Fibroblast of pulmonary artery (primary cell): ENCODE measurements around the gene RNF128.

ENCODE experiments used
- DNase-seq: peaks from one replicate; pipeline ENCODE4 v3.0.0-alpha.2; 2010; ENCODE audit warnings: low read depth
- H3K4me3 ChIP-seq: replicated peaks from 2 replicates; pipeline ENCODE4 v1.5.1; 2011; ENCODE audit warnings: low read depth, mild to moderate bottlenecking, control low read depth, low read length, moderate library complexity
- TF ChIP-seq, protein P1 (sequence below): IDR thresholded peaks from 2 replicates; pipeline ENCODE4 v1.5.1; 2011; ENCODE audit warnings: mild to moderate bottlenecking, control low read depth, low read length, inconsistent platforms; ENCODE audit errors: missing control alignments

Gene RNF128, protein sequence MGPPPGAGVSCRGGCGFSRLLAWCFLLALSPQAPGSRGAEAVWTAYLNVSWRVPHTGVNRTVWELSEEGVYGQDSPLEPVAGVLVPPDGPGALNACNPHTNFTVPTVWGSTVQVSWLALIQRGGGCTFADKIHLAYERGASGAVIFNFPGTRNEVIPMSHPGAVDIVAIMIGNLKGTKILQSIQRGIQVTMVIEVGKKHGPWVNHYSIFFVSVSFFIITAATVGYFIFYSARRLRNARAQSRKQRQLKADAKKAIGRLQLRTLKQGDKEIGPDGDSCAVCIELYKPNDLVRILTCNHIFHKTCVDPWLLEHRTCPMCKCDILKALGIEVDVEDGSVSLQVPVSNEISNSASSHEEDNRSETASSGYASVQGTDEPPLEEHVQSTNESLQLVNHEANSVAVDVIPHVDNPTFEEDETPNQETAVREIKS

DNA sequence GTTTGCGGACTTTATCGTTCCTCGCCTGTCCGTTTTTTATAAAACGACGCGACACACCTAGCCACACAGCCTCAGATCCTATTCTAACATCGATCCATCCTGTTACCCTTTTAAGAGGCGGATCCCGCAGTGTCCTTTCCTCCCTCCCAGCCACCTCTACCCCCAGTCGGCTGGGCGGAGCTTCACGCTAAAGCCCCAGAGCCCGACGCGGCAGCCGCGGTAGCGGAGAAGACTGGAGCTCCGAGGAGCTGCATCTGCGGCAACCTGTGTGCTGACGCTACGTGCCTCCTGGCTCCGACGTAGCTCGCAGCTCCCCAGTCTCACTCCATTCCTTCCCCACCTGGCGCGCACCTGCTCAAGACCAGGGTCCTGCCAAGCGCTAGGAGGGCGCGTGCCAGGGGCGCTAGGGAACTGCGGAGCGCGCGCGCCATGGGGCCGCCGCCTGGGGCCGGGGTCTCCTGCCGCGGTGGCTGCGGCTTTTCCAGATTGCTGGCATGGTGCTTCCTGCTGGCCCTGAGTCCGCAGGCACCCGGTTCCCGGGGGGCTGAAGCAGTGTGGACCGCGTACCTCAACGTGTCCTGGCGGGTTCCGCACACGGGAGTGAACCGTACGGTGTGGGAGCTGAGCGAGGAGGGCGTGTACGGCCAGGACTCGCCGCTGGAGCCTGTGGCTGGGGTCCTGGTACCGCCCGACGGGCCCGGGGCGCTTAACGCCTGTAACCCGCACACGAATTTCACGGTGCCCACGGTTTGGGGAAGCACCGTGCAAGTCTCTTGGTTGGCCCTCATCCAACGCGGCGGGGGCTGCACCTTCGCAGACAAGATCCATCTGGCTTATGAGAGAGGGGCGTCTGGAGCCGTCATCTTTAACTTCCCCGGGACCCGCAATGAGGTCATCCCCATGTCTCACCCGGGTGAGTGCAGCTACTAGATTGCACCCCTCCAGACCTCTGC is at the start of gene RNF128:
RNF128 (plus strand) TSS at position 217 of the 953 bp plus-strand sequence; CDS start at position 430, 213 bp downstream.
- TF ChIP-seq, protein P1, sequence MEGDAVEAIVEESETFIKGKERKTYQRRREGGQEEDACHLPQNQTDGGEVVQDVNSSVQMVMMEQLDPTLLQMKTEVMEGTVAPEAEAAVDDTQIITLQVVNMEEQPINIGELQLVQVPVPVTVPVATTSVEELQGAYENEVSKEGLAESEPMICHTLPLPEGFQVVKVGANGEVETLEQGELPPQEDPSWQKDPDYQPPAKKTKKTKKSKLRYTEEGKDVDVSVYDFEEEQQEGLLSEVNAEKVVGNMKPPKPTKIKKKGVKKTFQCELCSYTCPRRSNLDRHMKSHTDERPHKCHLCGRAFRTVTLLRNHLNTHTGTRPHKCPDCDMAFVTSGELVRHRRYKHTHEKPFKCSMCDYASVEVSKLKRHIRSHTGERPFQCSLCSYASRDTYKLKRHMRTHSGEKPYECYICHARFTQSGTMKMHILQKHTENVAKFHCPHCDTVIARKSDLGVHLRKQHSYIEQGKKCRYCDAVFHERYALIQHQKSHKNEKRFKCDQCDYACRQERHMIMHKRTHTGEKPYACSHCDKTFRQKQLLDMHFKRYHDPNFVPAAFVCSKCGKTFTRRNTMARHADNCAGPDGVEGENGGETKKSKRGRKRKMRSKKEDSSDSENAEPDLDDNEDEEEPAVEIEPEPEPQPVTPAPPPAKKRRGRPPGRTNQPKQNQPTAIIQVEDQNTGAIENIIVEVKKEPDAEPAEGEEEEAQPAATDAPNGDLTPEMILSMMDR, result no peak
- peak; percentile 30 for DNase-seq
- peak within 1 kb of the TSS; percentile 57 for H3K4me3 ChIP-seq

DNA sequence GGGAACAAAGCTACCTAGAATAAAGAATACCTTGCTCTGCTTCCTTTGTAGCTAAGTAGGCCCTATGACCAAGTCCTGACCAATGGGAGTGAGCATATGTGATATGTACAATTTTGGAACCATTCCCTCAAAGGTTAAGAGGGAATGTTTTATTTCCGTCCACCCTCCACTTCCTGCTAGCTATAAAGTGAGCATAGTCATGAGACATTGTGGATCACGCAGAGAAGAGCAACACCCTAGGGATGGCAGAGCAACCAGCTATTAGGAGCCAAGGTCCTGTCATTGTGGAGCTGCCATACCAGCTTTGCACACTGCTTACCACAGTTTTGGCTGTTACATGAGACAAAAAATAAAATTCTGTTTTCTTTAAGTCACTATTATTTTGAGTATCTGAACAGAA is 45.8 kb upstream of the RNF128 start:
- H3K4me3 ChIP-seq, result no peak overlapping the region
- DNase-seq, result no peak
- TF ChIP-seq, protein P1, result no peak

DNA sequence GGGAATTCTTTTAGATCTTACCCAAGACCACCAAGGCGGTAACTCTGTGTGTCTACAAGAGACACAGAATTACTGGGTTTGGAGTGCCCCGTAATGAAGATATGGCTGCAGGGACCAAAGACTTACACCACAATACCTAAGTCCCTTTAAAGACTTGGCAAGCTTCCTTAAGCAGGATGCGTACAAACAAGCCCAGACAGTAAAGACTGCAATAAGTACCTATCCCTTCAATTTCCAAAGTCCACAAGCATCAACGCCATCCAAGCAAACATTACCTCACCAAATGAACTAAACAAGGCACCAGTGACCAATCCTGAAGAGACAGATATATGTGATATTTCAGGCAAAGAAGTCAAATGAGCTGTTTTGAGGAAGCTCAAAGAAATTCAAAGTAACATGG is 42.3 kb upstream of the RNF128 start:
- DNase-seq, result no peak
- H3K4me3 ChIP-seq, result no peak overlapping the region
- TF ChIP-seq, protein P1, result no peak

DNA sequence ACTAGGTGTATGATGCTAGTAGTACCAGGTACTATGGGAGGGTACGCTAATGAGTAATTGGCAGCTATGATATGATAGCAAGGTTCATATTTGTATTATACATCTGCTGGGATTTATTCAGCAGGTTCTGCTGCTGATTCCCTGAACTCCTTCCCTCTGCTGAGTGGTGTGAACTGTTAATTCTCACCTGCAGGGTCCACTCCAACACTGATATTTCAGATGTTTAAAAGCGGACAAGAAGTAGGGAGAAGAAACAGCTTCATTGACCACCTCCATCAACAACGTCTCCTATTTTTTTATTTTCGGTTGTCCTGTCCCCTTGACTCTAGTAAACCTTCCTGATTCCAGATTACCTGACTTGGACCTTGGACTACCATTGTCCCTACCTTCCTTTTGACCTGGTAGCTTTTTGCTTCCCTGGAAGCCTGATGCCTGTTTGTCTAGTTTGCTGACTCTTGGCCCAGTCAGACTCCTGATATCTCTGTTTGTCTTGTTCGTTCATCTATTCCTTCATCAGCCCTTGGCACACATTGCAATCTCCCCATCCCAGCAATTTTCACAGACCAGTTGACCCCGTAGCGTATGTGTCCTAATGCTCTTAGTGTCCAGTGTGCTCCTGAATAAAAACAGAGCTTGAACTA is 34.0 kb upstream of the RNF128 start:
- TF ChIP-seq, protein P1, result no peak
- no peak overlapping the region for H3K4me3 ChIP-seq
- no peak for DNase-seq

DNA sequence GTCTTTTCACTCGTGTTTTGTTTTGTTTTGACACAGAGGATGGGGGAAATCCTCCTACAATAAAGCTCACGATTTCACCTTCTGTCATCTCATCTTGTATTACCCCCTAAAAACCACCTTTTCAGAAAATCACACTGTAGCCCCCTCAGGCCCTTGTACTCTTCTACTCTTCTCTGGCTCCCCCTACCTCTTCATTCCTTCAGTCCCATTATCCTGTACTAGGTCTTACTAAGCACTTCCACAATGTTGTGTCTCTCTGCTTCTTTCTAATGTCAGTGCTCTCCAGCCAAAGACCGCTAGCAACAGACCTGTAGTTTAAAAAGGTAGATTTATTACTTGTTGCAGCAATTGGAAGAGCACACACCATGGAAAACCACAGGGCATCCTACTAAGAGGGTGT is 30.0 kb upstream of the RNF128 start:
- H3K4me3 ChIP-seq, result no peak overlapping the region
- DNase-seq, result no peak
- TF ChIP-seq, protein P1, result no peak

DNA sequence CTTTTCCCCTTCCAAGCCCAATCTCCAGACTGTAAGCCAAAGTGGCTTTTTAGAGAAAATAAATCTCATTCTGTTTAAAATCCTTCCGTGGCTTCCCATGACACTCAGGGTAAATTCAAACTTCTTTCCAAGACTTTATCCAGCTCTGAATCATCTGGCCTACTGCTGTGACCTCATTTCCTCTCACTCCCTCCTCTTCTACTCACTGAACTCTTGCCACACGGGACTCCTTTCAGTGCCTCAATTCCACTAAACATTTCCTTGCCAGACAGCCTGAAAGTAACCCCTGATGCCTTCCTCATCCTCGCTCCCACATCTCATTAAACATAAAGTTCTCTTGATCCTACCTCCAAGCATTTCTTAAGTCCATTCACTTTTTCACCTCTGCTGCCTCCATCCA is 27.8 kb upstream of the RNF128 start:
- DNase-seq, result peak; percentile 49
- TF ChIP-seq, protein P1, result no peak
- no peak overlapping the region for H3K4me3 ChIP-seq
